Small intestine (tissue), 7 donors: ENCODE measurements around the gene SPTB. TPM values are rescaled to one million over a fixed set of nuclear protein-coding genes. Genes with fewer than 3 reads are reported as not detected.

ENCODE experiments used
- DNase-seq, 2 donors: peaks; one replicate each; pipeline versions ENCODE4 v3.0.0 to v3.0.0-alpha.2; 2013
- FAIRE-seq: peaks from 2 replicates; lab custom pipeline; 2012; peaks lifted over from hg19 to GRCh38; lab: Jason Lieb, UNC
- H3K27ac ChIP-seq, 3 donors: one replicate each; pipeline ENCODE4 v1.5.1; 2013; ENCODE audit warnings: low read length in 2 of 3, mild to moderate bottlenecking in 2 of 3, control low read depth in 1 of 3, inconsistent platforms in 1 of 3, low read depth in 1 of 3, moderate library complexity in 1 of 3
- H3K27me3 ChIP-seq, 3 donors: one replicate each; pipeline ENCODE4 v1.6.1; 2013; ENCODE audit warnings: low read length in 3 of 3, inconsistent platforms in 1 of 3; ENCODE audit not compliant: control insufficient read depth in 3 of 3, insufficient read depth in 3 of 3
- H3K36me3 ChIP-seq, 3 donors: one replicate each; pipeline ENCODE4 v1.6.1; 2013; ENCODE audit warnings: low read length in 3 of 3, inconsistent platforms in 1 of 3, low read depth in 1 of 3, mild to moderate bottlenecking in 1 of 3, moderate library complexity in 1 of 3; ENCODE audit not compliant: control insufficient read depth in 3 of 3, insufficient read depth in 2 of 3
- H3K4me1 ChIP-seq, 3 donors: one replicate each; pipeline ENCODE4 v1.6.1; 2013; ENCODE audit warnings: low read length in 2 of 3, inconsistent platforms in 1 of 3, low read depth in 1 of 3, mild to moderate bottlenecking in 1 of 3, moderate library complexity in 1 of 3; ENCODE audit not compliant: control insufficient read depth in 3 of 3, insufficient read depth in 2 of 3
- H3K4me3 ChIP-seq, 3 donors: one replicate each; pipeline ENCODE4 v1.5.1; 2013; ENCODE audit warnings: low read length in 3 of 3, control low read depth in 1 of 3, inconsistent platforms in 1 of 3, low read depth in 1 of 3, mild to moderate bottlenecking in 1 of 3, moderate library complexity in 1 of 3
- H3K9me3 ChIP-seq, 2 donors: one replicate each; pipeline ENCODE4 v1.6.1; 2013; ENCODE audit warnings: low read depth in 1 of 2, low read length in 1 of 2; ENCODE audit not compliant: control insufficient read depth in 2 of 2, insufficient read depth in 1 of 2
- WGBS, 3 donors: extraction: QIAGEN DNeasy Blood & Tissue Kit; methylation state at CpG; one replicate each; pipeline ENCODE4 v1.1.7; 2013; 5-methylcytosine and 5-hydroxymethylcytosine counted together
- polyA plus RNA-seq, 4 donors: library from polyadenylated mRNA; stranded (reverse) in 3 of 4; unstranded in 1 of 4; fragments of 200-250 nt in 3 of 4; fragments of 120-200 nt in 1 of 4; gene quantifications; one replicate each; pipeline versions ENCODE4 v1.2.1 to v1.2.3, GENCODE V29; 2013
- donor health status: healthy with polysubstance abuse.
- donor health status: control.
- donor health status: control.
- donor health status: Bipolar disorder and iron deficiency.
- donor health status: healthy.

Gene SPTB
- polyA plus RNA-seq, 4 donors: under 0.01 to 1.2 (median 0.66) TPM

- WGBS, 3 donors: 73 to 87% (median 85%) methylated on average over 3 of the region's 3 CpGs
- no peaks in the 10 kb centered on the region for H3K9me3 ChIP-seq
- no peaks in the 10 kb centered on the region for H3K36me3 ChIP-seq
- no peak for FAIRE-seq
- no peaks in the 10 kb centered on the region for H3K4me1 ChIP-seq
- no peak overlapping the region for H3K27ac ChIP-seq
- H3K4me3 ChIP-seq: no peak overlapping the region
- DNase-seq: no peak
- H3K27me3 ChIP-seq: peaks cover 0 to 15% (median 0%) of the 10 kb centered on the region in 3 donors
Observed at GRCh38 chr14:64828071-64828470, 51.6 kb downstream of the SPTB start.

GRCh38 chr14:64826845-64827244, 52.9 kb downstream of the SPTB start:
- Histone ChIP-seq H3K4me1 (no peaks in the 10 kb centered on the region), H3K27ac (no peak overlapping the region), H3K9me3 (no peaks in the 10 kb centered on the region), H3K4me3 (no peak overlapping the region), H3K36me3 (no peaks in the 10 kb centered on the region), H3K27me3 (peaks cover 0 to 15% (median 0%) of the 10 kb centered on the region in 3 donors)
- FAIRE-seq: no peak
- DNase-seq: no peak
- 87 to 94% (median 93%) methylated on average over 6 of the region's 6 CpGs for WGBS, 3 donors

- Histone ChIP-seq H3K36me3 (no peaks in the 10 kb centered on the region), H3K9me3 (no peaks in the 10 kb centered on the region), H3K4me1 (no peaks in the 10 kb centered on the region), H3K27me3 (peaks cover 0 to 15% (median 0%) of the 10 kb centered on the region in 3 donors), H3K27ac (no peak overlapping the region), H3K4me3 (no peak overlapping the region)
- FAIRE-seq (no peak), DNase-seq (no peak)
- 69 to 88% (median 79%) methylated on average over 4 of the region's 4 CpGs for WGBS, 3 donors
Observed at GRCh38 chr14:64826333-64826732, 53.4 kb downstream of the SPTB start.

- Histone ChIP-seq H3K4me1 (no peaks in the 10 kb centered on the region), H3K36me3 (no peaks in the 10 kb centered on the region), H3K27ac (no peak overlapping the region), H3K27me3 (peaks cover 0 to 13% (median 0%) of the 10 kb centered on the region in 3 donors), H3K9me3 (no peaks in the 10 kb centered on the region), H3K4me3 (no peak overlapping the region)
- DNase-seq (no peak), FAIRE-seq (no peak)
- WGBS, 3 donors: 67 to 80% (median 78%) methylated on average over 10 of the region's 10 CpGs
Observed at GRCh38 chr14:64825509-64825908, 54.2 kb downstream of the SPTB start.

GRCh38 chr14:64825006-64825405, 54.7 kb downstream of the SPTB start:
- Histone ChIP-seq H3K27ac (no peak overlapping the region), H3K4me1 (no peaks in the 10 kb centered on the region), H3K4me3 (no peak overlapping the region), H3K9me3 (no peaks in the 10 kb centered on the region), H3K27me3 (peaks cover 0 to 13% (median 0%) of the 10 kb centered on the region in 3 donors), H3K36me3 (no peaks in the 10 kb centered on the region)
- no peak for DNase-seq
- FAIRE-seq: no peak
- 85 to 93% (median 86%) methylated on average over 4 of the region's 4 CpGs for WGBS, 3 donors

GRCh38 chr14:64824471-64824870, 55.2 kb downstream of the SPTB start:
- 70 to 91% (median 75%) methylated on average over 2 to 3 of the region's 3 CpGs for WGBS, 3 donors
- H3K4me1 ChIP-seq: no peaks in the 10 kb centered on the region
- H3K4me3 ChIP-seq: no peak overlapping the region
- no peak for DNase-seq
- H3K9me3 ChIP-seq: no peaks in the 10 kb centered on the region
- FAIRE-seq: no peak
- no peaks in the 10 kb centered on the region for H3K36me3 ChIP-seq
- no peak overlapping the region for H3K27ac ChIP-seq
- H3K27me3 ChIP-seq: peaks cover 0 to 13% (median 0%) of the 10 kb centered on the region in 3 donors

- 11 to 13% (median 12%) methylated on average over 15 of the region's 15 CpGs for WGBS, 3 donors
- peaks cover 0 to 13% (median 0%) of the 10 kb centered on the region in 3 donors for H3K27me3 ChIP-seq
- H3K9me3 ChIP-seq: no peaks in the 10 kb centered on the region
- FAIRE-seq (no peak), DNase-seq (peak; percentile 70 to 84)
- no peaks in the 10 kb centered on the region for H3K4me1 ChIP-seq
- no peak overlapping the region for H3K4me3 ChIP-seq
- H3K36me3 ChIP-seq: no peaks in the 10 kb centered on the region
- H3K27ac ChIP-seq: no peak overlapping the region
Observed at GRCh38 chr14:64823305-64823861, 56.3 kb downstream of the SPTB start.

- Histone ChIP-seq H3K27ac (no peak overlapping the region), H3K27me3 (peaks cover 0 to 13% (median 0%) of the 10 kb centered on the region in 3 donors), H3K9me3 (no peaks in the 10 kb centered on the region), H3K4me3 (no peak overlapping the region), H3K4me1 (no peaks in the 10 kb centered on the region), H3K36me3 (no peaks in the 10 kb centered on the region)
- no peak for FAIRE-seq
- WGBS, 3 donors: 86 to 94% (median 89%) methylated on average over 4 of the region's 4 CpGs
- DNase-seq: no peak
Observed at GRCh38 chr14:64821651-64822050, 58.1 kb downstream of the SPTB start.

GRCh38 chr14:64818151-64818550, 61.6 kb downstream of the SPTB start:
- no peak overlapping the region for H3K4me3 ChIP-seq
- H3K36me3 ChIP-seq: no peaks in the 10 kb centered on the region
- H3K27me3 ChIP-seq: no peaks in the 10 kb centered on the region
- H3K27ac ChIP-seq: no peak overlapping the region
- DNase-seq: no peak
- no peaks in the 10 kb centered on the region for H3K9me3 ChIP-seq
- no peaks in the 10 kb centered on the region for H3K4me1 ChIP-seq
- FAIRE-seq: no peak
- 86 to 89% (median 87%) methylated on average over 9 of the region's 9 CpGs for WGBS, 3 donors
